NCI-H748 treated with DMSO at 0.1 percent for 48 hours (cell line): ENCODE results near the gene SELENOS.
A peak's percentile ranks its signal among the peaks of the same experiment; 100 is the strongest.

ENCODE experiments used
- DNase-seq: peaks from one replicate; lab custom pipeline; 2025; lab: John Stamatoyannopoulos, UW

The SELENOS gene

DNA sequence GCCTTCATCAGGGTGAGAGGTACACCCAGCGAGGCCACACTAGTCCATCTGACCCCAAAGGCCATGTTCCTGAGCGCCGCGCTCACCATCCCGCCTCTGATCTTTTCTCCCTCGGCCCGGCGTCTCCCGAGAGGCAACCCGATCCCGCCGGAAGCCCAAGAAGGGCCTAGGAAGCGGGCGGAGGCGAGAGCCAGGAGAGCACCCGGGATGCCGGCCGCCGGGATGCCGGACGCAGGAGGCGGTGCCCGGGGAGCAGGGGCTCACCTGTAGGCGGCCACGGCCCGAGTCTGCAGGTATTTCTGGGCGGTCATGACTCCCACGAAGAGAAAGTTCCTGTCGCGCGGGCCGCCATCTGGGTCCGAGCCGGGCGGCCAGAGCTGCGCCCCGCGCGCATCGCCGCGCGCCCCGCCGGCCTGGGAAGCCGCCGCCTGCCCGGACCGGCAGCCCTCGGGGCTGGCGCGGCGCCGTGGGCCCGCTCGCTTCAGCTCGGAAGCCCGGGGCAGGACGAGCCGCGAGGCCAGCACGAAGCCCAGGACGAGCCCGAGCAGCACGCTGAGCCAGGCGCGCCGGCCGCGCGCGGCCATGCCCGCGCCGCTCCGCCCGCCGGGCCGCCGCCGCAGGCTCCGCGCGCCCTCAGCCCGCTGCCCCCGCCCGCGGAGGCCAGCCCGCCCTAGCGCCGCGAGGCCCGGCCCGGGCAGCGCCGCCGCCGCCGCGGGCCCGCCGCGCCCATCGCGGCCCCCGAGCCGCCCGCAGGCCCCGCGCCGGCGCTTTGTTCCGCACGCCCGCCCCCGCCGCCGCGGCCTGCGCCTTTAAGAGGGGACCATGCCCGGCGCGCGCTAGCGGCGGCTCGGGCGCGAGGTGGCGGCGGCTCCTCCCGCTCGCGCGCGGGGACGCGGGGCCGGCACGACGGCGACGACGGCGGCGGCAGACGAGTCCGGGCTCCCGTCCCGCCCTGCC lies 26.1 kb downstream of the SELENOS start:
- peak; percentile 5 for DNase-seq

DNA sequence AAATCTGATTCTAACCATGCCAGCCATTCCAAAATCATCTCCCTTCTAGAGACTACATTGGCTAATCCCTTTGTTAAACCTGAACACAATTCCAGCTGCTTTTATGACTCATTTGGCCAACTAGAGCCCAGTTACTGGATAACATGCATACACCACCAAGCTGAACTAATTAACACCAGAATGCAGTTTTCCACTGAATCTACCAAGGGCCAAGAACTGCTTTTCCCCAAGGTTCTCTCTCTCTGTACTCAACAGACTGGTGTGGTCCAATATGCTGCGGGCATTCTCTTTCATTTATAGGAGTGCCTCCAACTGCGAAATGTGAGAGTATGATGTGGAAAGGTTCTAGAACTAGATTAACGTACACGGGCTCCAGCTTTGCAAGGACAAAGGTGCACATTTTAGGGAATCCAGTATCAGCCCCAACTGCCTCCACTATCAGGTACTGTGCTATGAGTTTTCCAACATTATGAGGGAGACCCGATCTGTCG lies 26.9 kb downstream of the SELENOS start:
- no peak for DNase-seq

DNA sequence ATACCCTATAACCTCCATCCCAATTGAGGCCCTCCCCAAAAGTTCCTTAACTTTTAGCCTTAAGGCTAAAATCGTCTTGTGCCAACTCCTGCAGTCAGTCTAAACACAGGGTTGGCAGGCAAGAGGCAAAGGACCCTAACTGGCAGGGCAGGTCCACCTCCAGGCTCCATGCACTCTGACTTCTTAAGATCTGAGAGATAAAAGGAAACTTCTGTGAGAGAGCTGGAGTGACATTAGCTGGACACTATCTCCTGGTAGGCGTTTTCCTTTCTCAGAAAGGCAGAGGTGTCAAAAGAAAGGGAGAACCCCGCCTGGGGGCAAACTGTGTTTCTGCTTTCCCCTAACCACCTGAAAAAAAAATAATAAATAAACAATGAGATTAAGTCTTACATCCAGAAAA lies 29.0 kb downstream of the SELENOS start:
- DNase-seq = no peak

DNA sequence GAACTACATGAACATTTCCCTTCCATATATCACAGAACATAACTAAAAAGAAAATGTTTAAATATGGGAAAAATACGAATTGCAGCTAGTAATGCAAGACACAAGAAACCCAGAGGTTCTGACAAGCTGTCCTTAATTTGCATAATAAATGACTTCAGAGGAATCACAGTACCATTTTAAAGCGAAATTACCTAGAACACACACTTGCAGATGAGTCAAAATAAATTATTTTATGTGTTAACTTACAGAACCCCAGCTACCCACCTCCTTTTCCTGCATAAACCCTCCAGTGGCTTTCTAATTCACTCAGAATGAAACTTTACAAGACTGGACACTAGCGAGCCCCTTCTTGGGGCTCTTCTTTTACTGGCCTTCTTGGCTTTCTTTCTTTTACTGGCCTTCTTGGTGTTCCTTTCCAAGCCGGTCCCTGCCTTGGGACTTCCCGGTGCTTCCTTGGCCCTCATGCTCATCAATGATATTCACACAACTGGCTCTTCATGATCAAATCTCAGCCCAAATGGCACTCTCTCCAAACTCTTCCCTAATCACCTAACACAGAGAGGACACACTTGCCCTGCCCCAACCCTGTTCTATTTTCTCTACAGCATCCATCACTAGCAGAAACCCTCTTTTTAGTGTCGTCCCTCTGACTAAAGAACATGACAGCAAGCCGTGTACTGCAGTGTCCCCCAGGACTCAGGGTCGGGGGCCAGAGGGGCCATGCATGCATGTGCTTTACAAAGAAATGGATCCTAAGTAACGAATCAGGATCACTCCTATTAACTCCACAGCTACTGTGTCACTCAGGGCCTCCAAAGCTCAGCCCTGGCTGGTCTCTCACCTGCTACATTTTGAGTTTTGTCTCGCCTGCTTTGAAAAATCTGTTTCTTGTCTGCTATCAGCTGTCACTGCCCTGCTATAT lies 30.2 kb downstream of the SELENOS start:
- DNase-seq = no peak

DNA sequence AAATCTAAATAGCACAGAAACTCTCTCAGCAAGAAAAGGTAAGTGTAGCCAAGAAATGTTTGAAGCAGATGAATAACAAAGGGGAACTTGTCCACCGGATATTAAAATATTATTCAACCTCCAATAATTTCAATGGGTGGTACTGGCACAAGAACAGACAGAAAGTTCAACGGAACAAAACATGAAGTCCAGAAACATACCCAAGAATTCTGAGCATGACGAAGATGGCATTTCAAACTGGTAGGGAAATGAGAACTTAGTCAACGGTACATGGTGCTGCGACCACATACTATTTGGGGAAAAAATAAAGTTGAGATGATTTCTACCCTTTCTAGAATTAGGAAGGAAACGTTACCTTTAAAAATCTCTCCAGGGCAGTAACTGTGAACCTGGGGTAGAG lies 30.9 kb downstream of the SELENOS start:
- no peak for DNase-seq

DNA sequence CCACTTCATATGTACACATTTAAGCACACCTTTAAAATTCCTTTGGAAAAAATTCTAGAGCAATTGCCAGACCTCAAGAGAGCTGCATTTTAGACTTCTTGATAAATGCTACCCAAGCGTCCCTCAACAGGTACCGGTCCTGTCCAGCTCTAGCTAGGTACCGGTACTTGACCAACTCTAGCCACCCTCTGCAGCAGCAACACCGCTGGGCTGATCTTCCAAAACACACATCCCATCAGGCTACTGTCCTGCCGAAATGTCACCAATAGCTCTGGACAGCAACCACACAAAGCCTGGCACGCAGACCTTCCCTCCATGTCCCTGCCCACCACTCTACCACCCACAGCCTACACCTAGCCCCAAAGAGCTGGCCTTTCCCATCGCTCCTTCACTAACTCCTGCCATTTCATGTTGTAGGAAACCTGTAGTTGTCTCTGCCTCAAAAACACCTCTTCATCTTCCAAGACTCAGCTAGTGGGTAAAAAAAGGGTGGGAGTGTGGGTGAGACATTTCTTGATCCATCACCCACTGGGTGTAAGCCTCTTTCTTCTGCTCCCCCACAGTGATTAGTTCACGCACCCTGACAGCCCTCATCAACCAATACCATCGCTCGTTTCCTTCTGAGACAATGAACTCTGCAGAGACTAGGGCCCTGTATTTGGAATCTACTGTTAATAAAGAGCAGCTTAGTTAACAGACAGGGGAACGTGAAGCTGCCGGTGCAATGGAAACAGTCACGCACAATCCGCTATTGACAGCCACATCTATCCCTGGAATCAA lies 32.2 kb downstream of the SELENOS start:
- DNase-seq = no peak

DNA sequence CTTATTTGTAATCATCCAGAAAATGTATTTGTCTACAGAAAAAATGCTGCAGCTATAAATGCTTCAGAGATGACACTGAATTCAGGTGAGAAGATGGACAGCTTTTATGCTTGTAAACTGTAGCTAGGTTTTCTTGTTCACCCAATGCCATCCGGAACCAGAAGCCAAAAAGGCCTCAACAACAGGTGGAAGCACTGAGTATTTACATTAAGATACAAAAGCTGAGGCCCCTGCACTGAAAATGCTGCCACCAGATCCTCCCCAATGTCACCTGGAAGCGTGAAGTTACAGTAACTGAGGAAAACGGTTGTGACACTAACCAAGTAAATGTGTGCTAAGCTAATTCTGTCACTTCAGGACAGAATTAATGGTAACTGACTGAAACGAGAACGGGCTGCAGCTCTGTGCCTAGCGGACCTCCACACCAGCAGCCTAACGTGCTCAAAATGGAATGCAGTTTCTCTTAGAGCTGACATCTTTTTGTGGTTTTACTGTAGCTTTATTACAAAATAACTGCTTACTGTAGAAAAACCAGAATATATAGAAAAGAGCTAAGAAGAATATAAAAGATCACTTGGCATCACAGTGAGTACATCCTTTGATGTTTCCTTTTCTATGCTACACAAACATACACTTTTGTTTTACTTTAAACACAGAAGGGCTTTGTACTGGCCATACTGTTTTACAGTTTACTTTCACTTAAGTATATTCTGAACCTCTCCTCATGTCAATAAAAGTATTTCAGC lies 33.1 kb downstream of the SELENOS start:
- DNase-seq = no peak

DNA sequence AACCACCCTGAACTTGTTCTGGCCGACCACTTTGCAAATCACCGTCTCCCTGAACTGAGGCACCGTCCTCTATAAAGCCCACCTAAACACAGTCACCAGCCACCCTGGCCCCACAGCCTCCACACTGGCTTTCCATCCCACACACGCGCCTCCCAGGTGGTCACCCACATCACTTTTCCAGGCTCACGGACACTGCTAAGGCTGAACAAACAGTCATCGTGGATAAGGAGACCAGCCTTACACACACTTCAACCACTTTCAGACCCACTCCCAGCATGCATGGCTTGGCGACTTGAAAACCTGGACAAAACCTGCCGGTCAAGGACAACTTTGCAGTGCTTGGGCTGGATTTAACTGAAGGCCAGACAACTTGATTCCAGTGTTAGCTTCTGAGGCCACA lies 33.9 kb downstream of the SELENOS start:
- no peak for DNase-seq

DNA sequence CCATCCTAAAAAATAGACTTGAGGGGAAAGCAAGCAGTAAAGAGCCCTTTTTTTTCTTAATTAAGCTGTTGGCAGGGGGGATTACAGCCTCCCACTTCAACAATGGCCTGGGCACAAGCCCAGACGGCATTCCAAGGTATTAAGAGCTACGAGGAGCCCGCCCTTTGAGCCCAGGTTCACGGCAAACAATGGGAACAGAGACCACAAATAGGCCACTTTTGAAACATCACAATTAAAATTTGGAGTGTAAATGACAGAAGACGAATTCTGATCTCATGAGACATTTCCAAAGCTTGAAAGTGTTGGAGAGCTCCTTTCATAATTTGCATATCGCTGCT lies 34.3 kb downstream of the SELENOS start:
- DNase-seq = no peak

DNA sequence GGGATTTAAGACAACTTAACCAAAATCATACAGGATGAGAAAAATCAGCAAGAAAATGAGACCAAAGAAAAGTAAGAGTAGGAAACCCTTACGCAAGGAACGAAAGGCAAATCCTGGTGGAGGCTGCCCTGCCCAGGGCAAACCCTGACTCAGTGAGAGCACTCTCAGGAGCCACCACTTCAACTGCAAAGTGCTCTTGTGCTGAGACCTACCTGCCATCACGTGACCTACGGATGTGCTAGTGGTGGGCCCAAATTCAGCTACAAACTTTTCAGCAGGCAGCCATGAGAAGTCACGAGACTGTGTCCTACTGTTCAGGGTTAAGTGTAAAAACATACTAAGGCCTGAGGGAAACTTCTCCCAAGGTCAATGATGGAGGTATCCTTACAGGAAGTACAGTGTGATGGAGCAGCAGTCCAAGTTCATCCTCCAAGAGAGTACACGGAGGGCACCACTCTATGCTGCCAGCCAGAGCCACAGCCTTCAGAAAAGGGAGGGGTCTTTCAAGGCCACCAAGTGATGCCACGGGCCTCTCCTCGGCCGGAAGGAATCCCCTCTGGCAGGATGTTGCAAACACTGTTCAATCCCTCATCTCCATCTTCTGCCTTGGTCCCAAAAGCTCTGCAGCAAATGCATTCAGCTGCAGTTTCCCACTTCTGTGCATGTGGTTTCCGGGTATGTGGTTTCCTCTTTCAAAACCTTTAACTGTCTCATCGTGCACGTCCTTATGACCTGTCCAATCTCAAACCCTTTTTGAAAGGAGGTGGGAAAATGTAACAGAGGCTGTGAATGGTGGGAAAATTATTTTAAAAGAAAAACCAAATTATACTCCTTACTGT lies 34.9 kb downstream of the SELENOS start:
- DNase-seq = no peak

DNA sequence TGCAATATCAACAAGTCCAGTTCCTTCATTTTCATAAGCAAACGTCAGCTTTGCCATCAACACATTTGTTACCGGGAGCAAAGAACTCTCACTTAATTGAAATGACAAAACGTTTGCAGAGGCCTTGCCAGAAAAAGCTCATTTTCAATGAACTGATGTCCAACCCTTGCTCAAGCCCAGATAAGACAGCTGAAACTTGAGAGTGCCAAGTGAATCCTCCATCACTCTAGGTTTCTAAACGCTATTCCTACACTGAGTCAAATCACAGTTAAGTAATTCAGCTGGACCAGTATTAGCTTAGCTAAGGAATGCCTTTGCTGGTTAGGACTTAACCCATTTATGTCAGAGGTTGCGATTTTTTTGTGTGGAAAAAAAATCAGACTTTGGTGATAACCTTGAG lies 36.9 kb downstream of the SELENOS start:
- DNase-seq = no peak

DNA sequence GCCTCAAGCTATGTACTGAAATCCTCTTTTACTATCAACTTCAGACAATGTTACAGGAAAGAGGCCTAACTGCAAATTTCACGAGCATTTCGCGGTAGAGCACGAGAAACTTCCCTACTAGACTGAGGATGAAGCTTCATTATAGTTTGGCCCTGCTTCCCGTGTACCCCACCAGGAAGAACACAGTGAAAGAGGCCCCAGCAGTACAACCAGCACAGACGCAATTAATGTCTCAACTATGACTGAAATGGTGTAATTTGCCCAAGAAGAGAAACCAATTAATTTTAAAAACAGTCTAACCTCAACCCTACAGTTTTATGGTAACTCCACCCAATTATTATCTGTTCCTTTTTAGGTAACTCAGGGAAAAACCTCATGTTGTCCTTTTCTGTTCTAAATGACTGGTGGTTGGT lies 37.6 kb downstream of the SELENOS start:
- DNase-seq = no peak

DNA sequence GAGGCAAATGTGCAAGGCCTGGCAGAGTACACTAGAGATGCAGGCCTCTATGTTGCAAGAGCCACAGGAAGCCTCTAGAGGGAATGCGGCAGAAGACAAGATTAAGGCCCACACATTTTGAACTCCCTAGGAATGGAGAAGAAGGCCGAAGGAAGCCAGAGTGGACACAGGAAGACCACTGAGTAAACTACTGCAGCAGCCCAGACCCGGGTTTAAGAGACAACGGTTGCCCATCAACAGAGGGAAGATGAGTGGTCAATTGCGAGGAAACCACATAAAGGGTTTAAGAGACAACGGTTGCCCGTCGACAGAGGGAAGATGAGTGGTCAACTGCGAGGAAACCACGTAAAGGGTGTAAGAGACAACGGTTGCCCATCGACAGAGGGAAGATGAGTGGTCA lies 40.0 kb downstream of the SELENOS start:
- no peak for DNase-seq

DNA sequence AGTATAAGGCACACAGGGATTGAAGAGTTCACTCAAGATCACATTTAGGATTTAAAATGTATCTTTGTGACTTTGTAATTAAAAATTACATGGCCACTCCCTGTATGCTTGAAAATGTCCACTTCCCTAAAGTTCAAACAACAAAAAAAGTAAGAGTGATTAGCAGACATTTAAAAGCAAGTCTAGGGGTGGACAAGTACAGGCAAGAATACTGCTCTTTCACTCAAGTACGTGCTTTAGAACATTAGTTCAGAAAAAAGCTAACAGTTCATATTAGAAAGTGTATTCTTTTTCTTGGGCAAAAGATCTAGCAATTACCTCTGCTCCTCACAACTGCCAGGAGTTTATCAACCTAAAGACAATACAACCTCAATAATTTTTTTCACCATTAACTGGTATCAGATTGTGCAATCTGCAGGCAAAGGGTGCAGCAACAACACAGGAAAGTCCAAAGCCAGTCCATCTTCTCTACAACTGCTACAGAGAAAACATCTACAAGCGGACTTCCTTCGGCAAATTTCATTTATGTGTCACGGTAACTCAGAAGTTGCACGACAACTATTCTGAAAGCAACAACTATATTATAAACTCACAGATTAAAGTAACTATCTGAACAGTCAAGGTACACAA lies 43.5 kb downstream of the SELENOS start:
- no peak for DNase-seq

DNA sequence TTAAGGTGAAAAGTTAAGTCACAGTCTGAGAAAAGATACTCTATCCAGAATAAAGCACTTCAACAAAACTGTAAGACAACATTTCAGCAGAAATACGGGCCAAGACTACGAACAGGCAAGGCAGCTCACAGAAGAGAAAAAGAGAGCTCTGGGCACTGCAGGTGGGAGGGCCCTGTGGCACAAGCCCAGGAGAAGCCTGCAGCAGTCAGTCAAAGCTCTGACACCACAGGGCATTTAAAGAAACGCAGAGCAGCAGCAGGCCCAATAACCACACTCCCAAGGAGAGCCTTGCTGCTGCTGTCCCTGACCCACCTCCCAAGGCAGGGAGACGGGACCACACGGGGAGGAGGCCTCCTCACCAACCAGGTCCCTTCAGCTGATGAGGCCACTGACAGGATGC lies 44.6 kb downstream of the SELENOS start:
- DNase-seq = no peak

DNA sequence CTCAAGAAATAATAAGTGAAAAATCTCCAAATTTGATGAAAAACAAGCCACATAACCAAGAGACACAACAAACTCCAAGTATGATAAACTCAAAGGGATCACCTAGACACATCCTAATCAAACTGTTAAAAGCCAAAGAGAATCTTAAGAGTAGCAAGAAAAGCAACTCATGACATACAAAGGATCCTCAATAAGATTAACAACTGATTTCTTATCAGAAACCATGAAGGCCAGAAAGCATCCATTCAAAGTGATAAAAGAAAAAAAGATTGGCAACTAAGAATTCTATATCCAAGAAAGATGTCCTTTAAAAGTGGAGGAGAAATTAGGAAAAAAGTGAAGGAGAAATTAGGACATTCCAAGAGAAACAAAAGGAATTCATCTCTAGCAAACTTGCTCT lies 49.0 kb downstream of the SELENOS start:
- no peak for DNase-seq

DNA sequence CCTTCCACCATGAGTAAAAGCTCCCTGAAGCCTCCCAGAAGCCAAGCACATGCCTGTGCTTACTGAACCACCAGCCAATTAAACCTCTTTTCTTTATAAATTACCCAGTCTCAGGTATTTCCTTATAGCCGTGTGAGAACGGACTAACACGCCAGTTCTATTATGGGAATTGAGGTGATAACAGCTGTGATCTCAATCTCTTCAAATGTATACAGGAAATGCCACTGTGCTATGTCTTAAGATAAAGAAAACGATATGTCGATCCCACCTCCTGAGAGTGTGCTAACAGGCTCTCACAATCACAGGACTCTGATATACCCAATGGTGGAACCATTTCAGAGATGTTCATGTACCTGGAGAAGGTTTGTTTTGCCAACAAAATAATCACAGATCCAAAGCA lies 51.6 kb downstream of the SELENOS start:
- DNase-seq = no peak
